NT2/D1 (cell line): ENCODE results near the gene FGG.

ENCODE experiments used
- DNase-seq: peaks from one replicate; pipeline ENCODE4 v3.0.0-alpha.2; 2011; ENCODE audit warnings: low read depth, low spot score
- H3K27me3 ChIP-seq: 2 replicates; pipeline ENCODE4 v1.6.0; 2011; ENCODE audit warnings: mild to moderate bottlenecking; ENCODE audit not compliant: insufficient read length, insufficient read depth
- H3K36me3 ChIP-seq: 2 replicates; pipeline ENCODE4 v1.6.1; 2011; ENCODE audit warnings: mild to moderate bottlenecking, low read length, mixed read lengths; ENCODE audit not compliant: insufficient read depth, insufficient read length
- H3K4me1 ChIP-seq: 2 replicates; pipeline ENCODE4 v1.5.1; 2011; ENCODE audit not compliant: insufficient read depth, insufficient read length
- H3K4me3 ChIP-seq: 2 replicates; pipeline ENCODE4 v1.5.1; 2011; ENCODE audit warnings: low read depth; ENCODE audit not compliant: insufficient read length
- H3K9ac ChIP-seq: 2 replicates; pipeline ENCODE4 v1.6.0; 2011; ENCODE audit warnings: low read depth; ENCODE audit not compliant: insufficient read length
- H3K9me3 ChIP-seq: 2 replicates; pipeline ENCODE4 v1.5.1; 2011; ENCODE audit warnings: mild to moderate bottlenecking, low read length; ENCODE audit not compliant: insufficient read depth
- SUZ12 ChIP-seq: IDR thresholded peaks from 2 replicates; pipeline ENCODE4 v1.6.1; 2011; ENCODE audit not compliant: insufficient read length, insufficient read depth; ENCODE audit errors: extremely low read depth
- YY1 ChIP-seq: IDR thresholded peaks from 2 replicates; pipeline ENCODE4 v1.6.1; 2011; ENCODE audit not compliant: insufficient read length, insufficient read depth
- ZNF274 ChIP-seq: IDR thresholded peaks from 2 replicates; pipeline ENCODE4 v1.6.1; 2011; ENCODE audit warnings: mild to moderate bottlenecking, low read depth, low read length

The FGG gene

GRCh38 chr4:154559494-154560418, 52.7 kb downstream of the FGG start:
- no peak overlapping the region for H3K4me3 ChIP-seq
- DNase-seq, result no peak
- no peaks in the 10 kb centered on the region for H3K36me3 ChIP-seq
- no peak for TF ChIP-seq SUZ12
- TF ChIP-seq YY1, result no peak
- TF ChIP-seq ZNF274, result no peak
- no peak overlapping the region for H3K9ac ChIP-seq
- H3K4me1 ChIP-seq, result no peaks in the 10 kb centered on the region
- H3K27me3 ChIP-seq, result no peaks in the 10 kb centered on the region
- H3K9me3 ChIP-seq, result no peaks in the 10 kb centered on the region

- Histone ChIP-seq H3K27me3 (no peaks in the 10 kb centered on the region), H3K36me3 (no peaks in the 10 kb centered on the region), H3K9me3 (no peaks in the 10 kb centered on the region), H3K4me1 (no peaks in the 10 kb centered on the region), H3K4me3 (no peak overlapping the region), H3K9ac (no peak overlapping the region)
- DNase-seq, result no peak
- TF ChIP-seq SUZ12 (no peak), YY1 (no peak), ZNF274 (no peak)
Measured at GRCh38 chr4:154559141-154559493, 53.3 kb downstream of the FGG start.
